ENCODE data around the gene TESK2. TPM values are rescaled to one million over a fixed set of nuclear protein-coding genes. Genes with fewer than 3 reads are reported as not detected.

TESK2 gene
- total and polyA plus RNA-seq, 2 of the 13 experiments (the other 11 are each of a cell fraction or from before 2014, with no cell fraction given), result 5.5 to 9.6 TPM

DNA sequence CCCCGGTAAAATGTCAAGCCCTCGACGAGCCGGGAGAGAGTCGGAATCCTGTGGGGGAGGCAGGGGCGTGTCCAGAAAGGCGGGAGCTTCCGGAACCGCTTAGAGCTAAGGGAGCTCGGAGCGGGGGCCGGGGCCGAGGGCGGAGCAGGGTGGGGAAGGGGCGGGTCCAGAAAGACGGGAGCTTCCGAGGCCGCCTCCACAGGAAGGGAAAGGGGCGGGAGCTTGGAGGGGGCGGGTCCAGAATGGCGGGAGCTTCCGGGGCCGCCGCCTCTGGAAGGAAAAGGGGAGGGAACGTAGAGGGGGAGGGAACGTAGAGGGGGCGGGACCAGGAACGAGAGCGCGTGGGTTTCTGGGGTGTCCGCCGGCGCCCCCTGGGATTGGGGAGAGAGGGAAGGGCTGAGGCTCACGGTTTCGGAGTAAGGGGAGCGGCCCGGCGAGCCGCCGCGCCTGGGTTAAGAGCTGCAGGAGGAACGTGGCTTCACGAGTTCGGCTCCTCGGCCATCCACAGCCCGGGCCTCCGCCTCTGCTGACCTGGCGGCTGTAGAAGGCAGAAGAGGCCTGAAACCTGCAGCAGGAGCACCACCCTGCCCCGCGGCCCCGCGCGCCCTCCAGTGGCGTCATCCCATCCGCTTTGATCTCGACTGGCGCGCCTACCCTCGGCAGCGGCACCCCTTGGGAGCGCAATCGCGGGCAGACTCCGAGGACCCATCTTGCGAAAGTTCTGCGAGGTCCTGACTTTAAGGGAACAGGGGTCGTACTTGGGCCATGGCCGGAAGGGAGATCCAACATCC, 187.2 kb downstream of the TESK2 start (continued):
- peak; percentile 84 for TF ChIP-seq CEBPG (CRISPR knock-in tag; IDR thresholded peaks at IDR 0.05)
- TF ChIP-seq ZNF354B (CRISPR knock-in tag; IDR thresholded peaks at IDR 0.05), result 0 out of 2 replicates have a peak, but pooled peaks have one; percentile 41
- TF ChIP-seq NFIB (CRISPR knock-in tag; IDR thresholded peaks at IDR 0.05; ENCODE audit: borderline replicate concordance), result no peak
- peak; percentile 68 for TF ChIP-seq POGZ (CRISPR knock-in tag; IDR thresholded peaks at IDR 0.05)
- TF ChIP-seq ZBTB38 (CRISPR knock-in tag; IDR thresholded peaks at IDR 0.05), result peak; percentile 81
- TF ChIP-seq FOXC1 (CRISPR knock-in tag; IDR thresholded peaks at IDR 0.05; ENCODE audit: borderline replicate concordance), result peak; percentile 62; the same call in 1 of the 2 replicates
- TF ChIP-seq, protein P1, sequence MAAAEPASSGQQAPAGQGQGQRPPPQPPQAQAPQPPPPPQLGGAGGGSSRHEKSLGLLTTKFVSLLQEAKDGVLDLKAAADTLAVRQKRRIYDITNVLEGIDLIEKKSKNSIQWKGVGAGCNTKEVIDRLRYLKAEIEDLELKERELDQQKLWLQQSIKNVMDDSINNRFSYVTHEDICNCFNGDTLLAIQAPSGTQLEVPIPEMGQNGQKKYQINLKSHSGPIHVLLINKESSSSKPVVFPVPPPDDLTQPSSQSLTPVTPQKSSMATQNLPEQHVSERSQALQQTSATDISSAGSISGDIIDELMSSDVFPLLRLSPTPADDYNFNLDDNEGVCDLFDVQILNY (CRISPR knock-in tag; conservative IDR thresholded peaks at IDR 0.05), result no peak
- TF ChIP-seq MTF2 (CRISPR knock-in tag; IDR thresholded peaks at IDR 0.05; ENCODE audit: borderline replicate concordance), result no peak
- TF ChIP-seq NPAS2 (CRISPR knock-in tag; IDR thresholded peaks at IDR 0.05; ENCODE audit: borderline replicate concordance), result no peak
- no peak for TF ChIP-seq HOXA9 (CRISPR knock-in tag; IDR thresholded peaks at IDR 0.05; ENCODE audit: borderline replicate concordance)
- TF ChIP-seq SSRP1 (CRISPR knock-in tag; IDR thresholded peaks at IDR 0.05), result no peak
- TF ChIP-seq ZNF460 (CRISPR knock-in tag; IDR thresholded peaks at IDR 0.05; ENCODE audit: borderline replicate concordance), result no peak
- TF ChIP-seq PHB2 (IDR thresholded peaks at IDR 0.05; ENCODE audit: partially characterized antibody), result no peak
- 0 out of 2 replicates have a peak, but pooled peaks have one; percentile 48 for TF ChIP-seq ZNF431 (CRISPR knock-in tag; IDR thresholded peaks at IDR 0.05; ENCODE audit: borderline replicate concordance, low read depth)
- peak; percentile 91 for TF ChIP-seq ERF (CRISPR knock-in tag; IDR thresholded peaks at IDR 0.05)
- TF ChIP-seq, protein P2, sequence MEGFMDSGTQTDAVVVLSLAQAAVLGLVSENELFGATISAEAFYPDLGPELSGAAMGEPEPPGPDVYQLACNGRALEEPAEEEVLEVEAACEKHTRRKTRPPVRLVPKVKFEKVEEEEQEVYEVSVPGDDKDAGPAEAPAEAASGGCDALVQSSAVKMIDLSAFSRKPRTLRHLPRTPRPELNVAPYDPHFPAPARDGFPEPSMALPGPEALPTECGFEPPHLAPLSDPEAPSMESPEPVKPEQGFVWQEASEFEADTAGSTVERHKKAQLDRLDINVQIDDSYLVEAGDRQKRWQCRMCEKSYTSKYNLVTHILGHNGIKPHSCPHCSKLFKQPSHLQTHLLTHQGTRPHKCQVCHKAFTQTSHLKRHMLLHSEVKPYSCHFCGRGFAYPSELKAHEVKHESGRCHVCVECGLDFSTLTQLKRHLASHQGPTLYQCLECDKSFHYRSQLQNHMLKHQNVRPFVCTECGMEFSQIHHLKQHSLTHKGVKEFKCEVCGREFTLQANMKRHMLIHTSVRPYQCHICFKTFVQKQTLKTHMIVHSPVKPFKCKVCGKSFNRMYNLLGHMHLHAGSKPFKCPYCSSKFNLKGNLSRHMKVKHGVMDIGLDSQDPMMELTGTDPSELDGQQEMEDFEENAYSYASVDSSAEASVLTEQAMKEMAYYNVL (CRISPR knock-in tag; IDR thresholded peaks at IDR 0.05; ENCODE audit: borderline replicate concordance), result no peak
